Stimulated activated effector memory CD8-positive, alpha-beta T cell treated with anti-CD3 and anti-CD28 coated beads, Interleukin-12 subunit alpha, Interleukin-12 subunit beta, amount 100 ng/mL, for 72 hours (primary cell): Measurements from ENCODE around the gene RNF182.

Source experiments
- ATAC-seq: fragments of 150-1000 bp; cut with Tn5 transposase; 2 replicates; pipeline ENCODE4 v1.10.0; 2021
- DNase-seq, 2 donors: peaks; one replicate each; pipeline ENCODE4 v3.0.0; 2021 to 2022; ENCODE audit warnings: low spot score in 2 of 2
- H3K27ac Mint-ChIP-seq: one replicate; pipeline ENCODE4 v1.8.0; 2022; ENCODE audit warnings: mild to moderate bottlenecking, mixed read lengths
- H3K36me3 Mint-ChIP-seq: one replicate; pipeline ENCODE4 v1.8.0; 2022; ENCODE audit warnings: mild to moderate bottlenecking, mixed read lengths
- H3K4me1 Mint-ChIP-seq: one replicate; pipeline ENCODE4 v1.8.0; 2022; ENCODE audit warnings: mixed read lengths
- H3K4me3 Mint-ChIP-seq: one replicate; pipeline ENCODE4 v1.8.0; 2022; ENCODE audit warnings: mild to moderate bottlenecking, mixed read lengths
- H3K9me3 Mint-ChIP-seq: one replicate; pipeline ENCODE4 v1.8.0; 2022; ENCODE audit warnings: mixed read lengths

The RNF182 gene

DNA sequence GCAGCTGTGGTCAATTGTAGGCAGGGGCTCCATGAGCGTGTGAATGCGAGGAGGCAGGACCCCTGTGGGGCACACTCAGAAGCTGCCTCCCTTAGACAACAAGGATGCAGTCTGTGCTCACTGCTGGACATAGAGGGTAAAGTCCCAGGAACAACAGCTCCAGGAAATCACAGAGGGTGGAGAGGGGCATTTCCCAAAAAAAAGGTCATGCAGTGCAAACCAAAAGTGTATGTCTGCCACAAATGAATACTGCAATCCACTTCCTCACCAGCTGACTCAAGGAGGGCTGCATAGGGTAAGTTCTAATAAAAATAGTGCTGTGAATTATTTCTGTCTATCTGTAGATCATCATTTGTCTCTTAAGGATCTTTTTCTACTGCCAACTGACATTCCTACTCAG lies 95.8 kb downstream of the RNF182 start:
- Mint-ChIP-seq H3K4me1 (peaks cover 5% of the 10 kb centered on the region), H3K27ac (no peak overlapping the region), H3K9me3 (no peaks in the 10 kb centered on the region), H3K36me3 (no peaks in the 10 kb centered on the region), H3K4me3 (no peak overlapping the region)
- ATAC-seq: no peak
- no peak for DNase-seq

DNA sequence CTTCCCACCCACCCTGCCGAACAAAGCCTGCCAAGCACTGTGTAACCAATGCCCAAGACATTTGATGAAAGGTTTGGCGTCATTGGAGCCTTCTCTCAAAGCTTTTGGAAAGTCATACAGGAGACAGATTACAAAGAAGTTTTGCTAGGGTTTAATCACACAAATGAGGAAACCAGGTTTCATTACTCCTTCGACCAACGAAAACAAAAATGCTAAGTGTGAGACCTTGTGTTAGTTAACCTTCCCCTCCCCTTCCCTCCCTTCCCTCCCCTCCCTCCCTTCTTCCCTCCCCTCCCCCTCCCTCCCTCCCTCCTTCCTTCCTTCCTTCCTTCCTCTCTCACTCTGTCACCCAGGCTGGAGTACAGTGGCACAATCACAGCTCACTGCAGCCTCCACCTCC lies 96.7 kb downstream of the RNF182 start:
- Mint-ChIP-seq H3K36me3 (no peaks in the 10 kb centered on the region), H3K27ac (no peak overlapping the region), H3K4me1 (peaks cover 7% of the 10 kb centered on the region), H3K4me3 (no peak overlapping the region), H3K9me3 (no peaks in the 10 kb centered on the region)
- no peak for ATAC-seq
- DNase-seq: no peak

DNA sequence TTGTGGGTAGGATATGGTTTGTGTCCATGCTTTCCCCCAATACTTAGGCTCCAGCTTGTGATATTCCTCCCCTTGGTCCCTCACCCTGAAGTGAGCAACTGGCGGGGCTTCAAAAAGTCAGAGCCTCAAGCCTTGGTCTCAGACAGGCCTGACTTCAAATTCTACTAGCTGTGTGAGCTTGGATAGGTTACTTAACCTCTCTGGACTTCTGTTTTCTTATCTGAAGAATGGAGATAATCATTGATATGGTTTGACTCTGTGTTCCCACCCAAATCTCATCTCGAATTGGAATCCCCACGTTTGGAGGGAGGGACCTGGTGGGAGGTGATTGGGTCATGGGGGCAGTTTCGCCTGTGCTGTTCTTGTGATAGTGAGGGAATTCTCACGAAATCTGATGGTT lies 97.9 kb downstream of the RNF182 start:
- no peak for ATAC-seq
- H3K4me3 Mint-ChIP-seq: no peak overlapping the region
- no peaks in the 10 kb centered on the region for H3K9me3 Mint-ChIP-seq
- DNase-seq: no peak
- H3K27ac Mint-ChIP-seq: no peak overlapping the region
- H3K36me3 Mint-ChIP-seq: no peaks in the 10 kb centered on the region
- H3K4me1 Mint-ChIP-seq: peaks cover 12% of the 10 kb centered on the region

DNA sequence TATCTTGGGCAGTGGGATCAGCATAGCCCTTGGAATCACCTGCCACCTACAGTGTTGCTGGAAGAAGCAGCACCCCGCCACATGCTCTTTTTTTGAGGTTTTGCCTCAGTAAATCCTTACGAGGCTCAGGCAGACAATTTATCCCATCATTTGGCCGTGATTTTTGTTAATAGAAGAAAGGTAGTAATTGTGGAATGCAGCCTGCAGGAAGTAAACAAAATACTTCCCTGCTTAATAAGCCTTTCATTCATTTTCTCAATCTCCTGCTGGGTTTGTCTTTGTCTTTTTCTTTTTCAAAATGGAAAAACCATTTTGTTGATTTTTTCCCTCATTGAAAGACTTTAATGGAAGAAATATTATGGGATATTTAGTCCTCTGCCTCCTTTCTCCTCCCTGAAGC lies 99.1 kb downstream of the RNF182 start:
- H3K27ac Mint-ChIP-seq: no peak overlapping the region
- H3K36me3 Mint-ChIP-seq: no peaks in the 10 kb centered on the region
- peaks cover 12% of the 10 kb centered on the region for H3K4me1 Mint-ChIP-seq
- no peak overlapping the region for H3K4me3 Mint-ChIP-seq
- no peak for ATAC-seq
- no peak for DNase-seq
- no peaks in the 10 kb centered on the region for H3K9me3 Mint-ChIP-seq

DNA sequence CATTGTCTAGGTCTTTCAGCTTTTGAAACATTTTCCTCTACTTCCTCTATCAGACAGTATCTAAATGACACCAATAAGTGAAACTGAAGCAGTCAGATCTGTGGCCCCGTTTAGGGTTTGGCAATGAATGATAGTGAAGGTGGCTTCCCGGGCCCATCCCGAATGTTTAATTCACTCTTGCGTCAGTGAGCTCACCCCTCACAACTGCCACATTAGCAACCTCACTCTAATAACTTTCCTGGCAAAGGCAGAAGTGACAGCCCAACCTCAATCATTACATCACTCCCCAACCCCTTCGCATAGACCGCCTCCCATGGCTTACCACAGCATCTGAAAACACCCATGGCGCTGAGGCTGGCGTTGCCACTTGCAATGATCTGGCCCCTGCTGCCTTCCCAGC lies 100.4 kb downstream of the RNF182 start:
- no peaks in the 10 kb centered on the region for H3K9me3 Mint-ChIP-seq
- peaks cover 12% of the 10 kb centered on the region for H3K4me1 Mint-ChIP-seq
- ATAC-seq (peak; percentile 62), DNase-seq (no peak)
- H3K27ac Mint-ChIP-seq: no peak overlapping the region
- no peak overlapping the region for H3K4me3 Mint-ChIP-seq
- H3K36me3 Mint-ChIP-seq: no peaks in the 10 kb centered on the region

DNA sequence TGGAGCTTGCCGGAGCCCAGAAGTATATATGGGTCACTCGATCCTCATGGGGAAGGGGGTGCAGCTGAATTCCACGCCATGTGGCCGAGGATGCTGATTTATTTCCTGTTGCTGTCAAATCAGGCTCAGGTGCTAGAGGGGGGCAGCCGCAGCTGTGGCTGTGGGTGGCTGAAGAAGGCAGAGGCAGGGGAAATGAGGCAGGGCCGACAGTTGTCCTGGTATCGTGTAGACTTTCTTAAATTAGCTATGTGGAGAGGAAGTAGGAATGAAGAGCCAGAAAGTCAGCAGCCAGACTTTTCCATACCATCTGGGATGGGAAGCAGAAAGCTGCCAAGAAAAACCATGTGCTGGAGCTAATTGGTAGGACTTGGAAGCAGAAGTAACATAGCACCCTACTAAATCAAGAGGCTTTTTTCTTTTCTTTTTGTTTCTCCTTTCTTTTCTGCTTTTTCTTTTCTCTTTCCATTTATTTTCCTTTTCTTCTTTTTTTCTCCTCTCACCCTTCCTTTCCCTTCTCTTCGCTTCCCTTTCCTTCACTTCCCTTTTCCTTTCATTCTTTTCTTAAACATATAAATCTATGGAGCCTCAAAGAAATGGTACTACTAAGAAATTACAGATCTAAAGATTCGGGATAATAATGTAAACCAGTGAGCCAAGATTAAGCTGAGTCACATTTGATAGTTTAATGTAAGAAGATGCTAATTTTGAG lies 102.2 kb downstream of the RNF182 start:
- no peak overlapping the region for H3K27ac Mint-ChIP-seq

DNA sequence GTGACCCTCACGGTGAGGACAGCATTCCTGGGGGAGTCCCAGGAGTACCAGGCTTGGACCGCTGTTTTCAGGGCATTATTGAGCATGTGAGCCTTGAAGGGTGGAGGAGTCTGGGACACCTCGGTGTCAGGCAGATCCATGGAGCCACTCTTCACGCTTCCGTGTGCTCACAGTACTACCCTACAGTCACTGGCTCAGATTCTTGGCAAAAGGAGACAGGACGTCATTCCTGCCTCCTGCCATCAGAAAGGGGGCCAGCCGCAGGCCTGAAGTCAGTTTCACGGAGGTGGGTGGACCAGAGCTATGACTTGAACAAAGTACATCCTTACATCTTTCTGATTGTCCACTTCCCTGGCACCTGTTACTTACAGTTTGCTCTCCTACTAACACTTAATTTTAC lies 103.9 kb downstream of the RNF182 start:
- ATAC-seq (no peak), DNase-seq (no peak)
- Mint-ChIP-seq H3K4me3 (no peak overlapping the region), H3K4me1 (peaks cover 12% of the 10 kb centered on the region), H3K36me3 (no peaks in the 10 kb centered on the region), H3K27ac (no peak overlapping the region), H3K9me3 (no peaks in the 10 kb centered on the region)

More for the DNA sequence above, 102.2 kb downstream of the RNF182 start:
- no peak for DNase-seq
- H3K9me3 Mint-ChIP-seq: no peaks in the 10 kb centered on the region
- H3K4me3 Mint-ChIP-seq: no peak overlapping the region
- ATAC-seq: no peak
- peaks cover 12% of the 10 kb centered on the region for H3K4me1 Mint-ChIP-seq
- no peaks in the 10 kb centered on the region for H3K36me3 Mint-ChIP-seq

DNA sequence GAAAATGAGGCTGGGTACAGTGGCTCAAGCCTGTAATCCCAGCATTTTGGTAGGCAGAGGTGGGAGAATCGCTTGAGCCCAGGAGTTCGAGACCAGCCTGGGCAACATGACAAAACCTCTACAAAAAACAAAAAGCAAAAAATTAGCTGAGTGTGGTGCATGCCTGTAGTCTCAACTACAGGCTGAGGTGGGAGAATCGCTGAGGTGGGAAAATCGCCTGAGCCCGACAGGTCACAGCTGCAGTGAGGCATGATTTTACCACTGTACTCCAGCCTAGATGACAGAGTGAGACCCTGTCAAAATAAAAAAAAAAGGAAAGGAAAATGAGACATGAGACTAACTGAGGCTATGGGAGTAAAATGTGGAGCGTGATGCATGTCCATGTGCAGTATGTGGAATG lies 104.9 kb downstream of the RNF182 start:
- Mint-ChIP-seq H3K36me3 (no peaks in the 10 kb centered on the region), H3K4me1 (peaks cover 12% of the 10 kb centered on the region), H3K27ac (no peak overlapping the region), H3K9me3 (no peaks in the 10 kb centered on the region), H3K4me3 (no peak overlapping the region)
- no peak for ATAC-seq
- DNase-seq: no peak
